Common myeloid progenitor, CD34-positive (primary cell): ENCODE results near the gene METTL1.

Source experiments
- CTCF ChIA-PET: fragments of 350-600 bp; sonication (Branson Sonifier 250); formaldehyde crosslinking; loops from one replicate; lab custom pipeline; 2021; ENCODE audit warnings: antibody characterized with exemption; lab: Charles Lee
- POLR2A ChIA-PET: fragments of 350-600 bp; sonication (Branson Sonifier 250); formaldehyde crosslinking; loops from one replicate; lab custom pipeline; 2021; ENCODE audit warnings: antibody characterized with exemption; lab: Charles Lee
- DNase-seq, 3 donors: peaks; one replicate each; pipeline versions ENCODE4 v3.0.0 to v3.0.0-alpha.2; 2013
- H3K27ac ChIP-seq, 2 experiments: 1 replicate in 1 of 2; 2 replicates in 1 of 2; pipeline ENCODE4 v1.7.0; 2013; ENCODE audit warnings: inconsistent platforms in 2 of 2, low read length in 2 of 2, mild to moderate bottlenecking in 2 of 2, low read depth in 1 of 2, moderate library complexity in 1 of 2; ENCODE audit not compliant: severe bottlenecking in 2 of 2, insufficient read depth in 1 of 2, poor library complexity in 1 of 2
- H3K27me3 ChIP-seq, 5 experiments: replicated peaks in 2 of 5; 1 replicate in 3 of 5; 2 replicates in 2 of 5; pipeline versions ENCODE4 v1.6.1 to v1.7.0; 2013; ENCODE audit warnings: low read length in 4 of 5, mild to moderate bottlenecking in 2 of 5, moderate library complexity in 2 of 5, inconsistent platforms in 1 of 5; ENCODE audit not compliant: insufficient read depth in 5 of 5, control insufficient read depth in 4 of 5
- H3K36me3 ChIP-seq, 4 experiments: 1 replicate in 2 of 4; 2 replicates in 2 of 4; pipeline versions ENCODE4 v1.6.1 to v1.7.0; 2013; ENCODE audit warnings: low read length in 3 of 4, control low read depth in 1 of 4, mild to moderate bottlenecking in 1 of 4; ENCODE audit not compliant: control insufficient read depth in 4 of 4, insufficient read depth in 4 of 4
- H3K4me1 ChIP-seq, 4 experiments: 1 replicate in 3 of 4; 2 replicates in 1 of 4; pipeline versions ENCODE4 v1.6.1 to v1.7.1; 2013; ENCODE audit warnings: low read length in 3 of 4, mild to moderate bottlenecking in 3 of 4, control low read depth in 1 of 4, inconsistent platforms in 1 of 4, moderate library complexity in 1 of 4; ENCODE audit not compliant: control insufficient read depth in 4 of 4, insufficient read depth in 4 of 4; ENCODE audit errors: control extremely low read depth in 1 of 4
- H3K4me3 ChIP-seq, 7 experiments: 1 replicate in 4 of 7; 2 replicates in 3 of 7; pipeline versions ENCODE4 v1.5.1 to v1.7.0; 2013; ENCODE audit warnings: mild to moderate bottlenecking in 7 of 7, low read length in 6 of 7, moderate library complexity in 6 of 7, inconsistent platforms in 2 of 7, low read depth in 2 of 7, control low read depth in 1 of 7; ENCODE audit not compliant: insufficient read depth in 4 of 7, control insufficient read depth in 1 of 7; ENCODE audit errors: extremely low read depth in 1 of 7
- H3K9me3 ChIP-seq, 5 experiments: 1 replicate in 4 of 5; 2 replicates in 1 of 5; pipeline versions ENCODE4 v1.6.1 to v1.7.1; 2013; ENCODE audit warnings: low read length in 4 of 5, mild to moderate bottlenecking in 2 of 5, inconsistent platforms in 1 of 5, low read depth in 1 of 5, moderate library complexity in 1 of 5; ENCODE audit not compliant: control insufficient read depth in 4 of 5, insufficient read depth in 2 of 5; ENCODE audit errors: control extremely low read depth in 1 of 5
- WGBS: methylation state at CpG from one replicate; pipeline ENCODE4 v1.1.5; 2013; ENCODE audit not compliant: insufficient coverage; 5-methylcytosine and 5-hydroxymethylcytosine counted together

The METTL1 gene

GRCh38 chr12:57732270-57732669 is 39.6 kb downstream of the METTL1 start:
- Histone ChIP-seq H3K4me3 (no peak overlapping the region), H3K36me3 (peaks cover 14 to 92% (median 75%) of the 10 kb centered on the region in 4 experiments), H3K27me3 (no peaks in the 10 kb centered on the region), H3K9me3 (no peaks in the 10 kb centered on the region), H3K27ac (peak overlapping the region in 1 of 2 experiments; percentile 6), H3K4me1 (no peaks in the 10 kb centered on the region)
- no peak for DNase-seq
- CTCF ChIA-PET, result interaction anchor here (1.4 to 1.6 kb wide), 3 partner anchors 10 to 99 kb away, joined by 4 to 7 read pairs (median 4); partner anchors contain the start of gene B4GALNT1
- POLR2A ChIA-PET, result interaction anchor here (0.5 kb wide), 1 partner anchor 108 kb away, joined by 4 read pairs; no protein-coding TSS in a partner anchor
- WGBS, result 100% methylated on average over 2 of the region's 4 CpGs

DNA sequence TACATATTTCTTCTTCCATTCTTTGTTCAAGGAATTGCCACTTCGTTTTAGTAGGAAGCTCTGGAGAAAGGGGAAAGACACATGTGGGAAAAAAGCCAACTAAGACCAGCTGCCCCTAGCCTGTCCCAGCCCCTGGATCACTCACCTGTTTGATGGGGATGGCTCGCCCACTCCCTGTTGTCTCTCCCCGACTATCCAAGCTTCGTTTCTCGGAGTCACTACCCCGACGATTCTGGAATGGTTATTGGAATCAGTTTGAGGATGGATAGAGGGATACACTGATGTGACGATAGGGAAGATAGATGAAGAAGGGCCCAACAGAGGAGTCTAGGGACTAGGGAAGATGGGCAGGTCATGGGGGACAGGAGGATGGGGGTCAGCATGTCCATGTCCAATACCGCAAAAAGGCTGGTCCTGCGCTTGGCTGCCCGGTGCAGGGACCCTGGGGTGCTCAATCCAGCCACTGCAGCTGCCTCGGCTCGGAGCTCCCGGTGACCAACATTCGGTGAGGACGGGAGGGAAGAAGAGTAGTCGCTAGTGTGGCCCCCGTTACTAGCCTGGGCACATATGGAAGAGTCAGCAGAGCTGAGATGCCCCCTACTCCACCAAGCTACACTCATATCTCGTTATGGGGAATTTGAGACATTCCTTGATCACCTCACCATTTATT is 40.4 kb downstream of the METTL1 start:
- no peaks in the 10 kb centered on the region for H3K27me3 ChIP-seq
- no peak overlapping the region for H3K27ac ChIP-seq
- no peaks in the 10 kb centered on the region for H3K9me3 ChIP-seq
- ChIA-PET CTCF (interaction anchor here (1.5 kb wide), 1 partner anchor 10 kb away, joined by 4 read pairs; no protein-coding TSS in a partner anchor), POLR2A (interaction anchor here (0.5 to 1.2 kb wide), 2 partner anchors 9 to 109 kb away, joined by 4 to 7 read pairs; no protein-coding TSS in a partner anchor)
- H3K4me1 ChIP-seq, result no peaks in the 10 kb centered on the region
- H3K4me3 ChIP-seq, result no peak overlapping the region
- no peak for DNase-seq
- 94% methylated on average over 15 of the region's 19 CpGs for WGBS
- H3K36me3 ChIP-seq, result peaks cover 14 to 92% (median 77%) of the 10 kb centered on the region in 4 experiments

- H3K36me3 ChIP-seq, result peaks cover 14 to 95% (median 79%) of the 10 kb centered on the region in 4 experiments
- DNase-seq, result no peak
- H3K27ac ChIP-seq, result no peak overlapping the region
- H3K4me3 ChIP-seq, result no peak overlapping the region
- ChIA-PET CTCF (interaction anchor here (2.7 kb wide), 1 partner anchor 11 kb away, joined by 9 read pairs; no protein-coding TSS in a partner anchor), POLR2A (interaction anchor here (1.2 kb wide), 1 partner anchor 10 kb away, joined by 7 read pairs; no protein-coding TSS in a partner anchor)
- WGBS, result 97% methylated on average over 7 of the region's 13 CpGs
- H3K27me3 ChIP-seq, result no peaks in the 10 kb centered on the region
- H3K4me1 ChIP-seq, result no peaks in the 10 kb centered on the region
- no peaks in the 10 kb centered on the region for H3K9me3 ChIP-seq
These were observed 41.4 kb downstream of the METTL1 start for GRCh38 chr12:57730336-57731067.

GRCh38 chr12:57729321-57729844 is 42.5 kb downstream of the METTL1 start:
- H3K9me3 ChIP-seq, result no peaks in the 10 kb centered on the region
- peaks cover 0 to 2% (median 0%) of the 10 kb centered on the region in 4 experiments for H3K4me1 ChIP-seq
- no peak for DNase-seq
- CTCF ChIA-PET, result interaction anchor here (0.6 to 2.7 kb wide), 4 partner anchors 12 to 481 kb away, joined by 3 to 9 read pairs (median 4); no protein-coding TSS in a partner anchor
- H3K27me3 ChIP-seq, result no peaks in the 10 kb centered on the region
- peaks cover 12 to 90% (median 70%) of the 10 kb centered on the region in 4 experiments for H3K36me3 ChIP-seq
- 65% methylated on average over 3 of the region's 5 CpGs for WGBS
- H3K27ac ChIP-seq, result no peak overlapping the region
- POLR2A ChIA-PET, result no interaction called here
- H3K4me3 ChIP-seq, result no peak overlapping the region

GRCh38 chr12:57727758-57728395 is 44.0 kb downstream of the METTL1 start:
- CTCF ChIA-PET, result interaction anchor here (1.5 to 2.7 kb wide), 4 partner anchors 11 to 29 kb away, joined by 4 to 10 read pairs (median 6); partner anchors contain the start of gene AGAP2
- WGBS, result over 99% methylated on average over 10 of the region's 21 CpGs
- Histone ChIP-seq H3K36me3 (peaks cover 8 to 86% (median 56%) of the 10 kb centered on the region in 4 experiments), H3K27ac (no peak overlapping the region), H3K4me3 (no peak overlapping the region), H3K27me3 (no peaks in the 10 kb centered on the region), H3K9me3 (no peaks in the 10 kb centered on the region), H3K4me1 (peaks cover 0 to 2% (median 0%) of the 10 kb centered on the region in 4 experiments)
- POLR2A ChIA-PET, result interaction anchor here (0.7 kb wide), 1 partner anchor 14 kb away, joined by 4 read pairs; no protein-coding TSS in a partner anchor
- no peak for DNase-seq

GRCh38 chr12:57726884-57727757 is 44.8 kb downstream of the METTL1 start:
- H3K27me3 ChIP-seq, result no peaks in the 10 kb centered on the region
- 98% methylated on average over 61 of the region's 76 CpGs for WGBS
- H3K4me3 ChIP-seq, result no peak overlapping the region
- DNase-seq, result no peak
- peaks cover 0 to 2% (median 0%) of the 10 kb centered on the region in 4 experiments for H3K4me1 ChIP-seq
- peaks cover 4 to 82% (median 51%) of the 10 kb centered on the region in 4 experiments for H3K36me3 ChIP-seq
- CTCF ChIA-PET, result interaction anchor here (1.5 to 2.7 kb wide), 3 partner anchors 12 to 28 kb away, joined by 4 to 11 read pairs (median 10); partner anchors contain the start of gene AGAP2
- POLR2A ChIA-PET, result no interaction called here
- no peaks in the 10 kb centered on the region for H3K9me3 ChIP-seq
- H3K27ac ChIP-seq, result no peak overlapping the region
